ENCODE measurements around the gene SELENOI. TPM values are rescaled to one million over a fixed set of nuclear protein-coding genes. Genes with fewer than 3 reads are reported as not detected.

Gene SELENOI
- total and polyA plus RNA-seq, 10 of the 15 experiments (the other 5 are each of a cell fraction or from before 2014, with no cell fraction given), result 5.2 to 31.4 (median 17.4) TPM

DNA sequence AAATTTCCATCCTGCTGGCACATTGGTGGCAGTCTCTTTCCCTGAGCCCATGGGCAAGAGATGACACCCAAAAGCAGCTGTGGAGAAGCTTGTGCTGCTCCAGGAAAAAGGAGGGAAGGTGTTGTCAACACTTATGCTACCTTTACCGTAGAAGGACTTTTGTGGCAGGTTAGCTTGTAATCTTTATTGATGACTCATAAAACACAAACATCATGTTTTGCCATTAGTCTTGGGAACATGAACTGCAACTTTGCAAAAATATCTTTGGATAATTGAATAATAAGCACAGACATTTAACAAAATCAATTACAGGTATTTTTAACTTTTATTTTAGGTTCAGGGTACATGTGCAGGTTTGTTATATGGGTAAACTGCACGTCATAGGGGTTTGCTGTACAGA lies 89.2 kb downstream of the SELENOI start:
- intact Hi-C loops (cut with micrococcal nuclease; ENCODE audit: unreplicated experiment) (no loop called here), in situ Hi-C loops (cut with MboI) (no loop called here)
- RAD21 ChIA-PET (ENCODE audit: unreplicated experiment), result no interaction called here
- DNase-seq (ENCODE audit: low read depth, low spot score), result no peak
- no peak overlapping the region for H3K4me3 ChIP-seq
- no peaks in the 10 kb centered on the region for H3K36me3 ChIP-seq (ENCODE audit: control insufficient read depth in 2 of 2, insufficient read depth in 2 of 2, low read length in 1 of 2)
- no peak for TF ChIP-seq SP1 (IDR thresholded peaks at IDR 0.05; ENCODE audit: low read depth, low read length)
- SMC1A ChIA-PET (ENCODE audit: uncharacterized antibody, unreplicated experiment), result no interaction called here
- H3K4me2 ChIP-seq (ENCODE audit: control insufficient read depth, insufficient read depth), result no peak overlapping the region
- H3K27ac ChIP-seq (ENCODE audit: control insufficient read depth, insufficient read depth), result no peak overlapping the region
- ATAC-seq, result no peak
- H3K79me2 ChIP-seq (ENCODE audit: control insufficient read depth, insufficient read depth, low read length), result no peaks in the 10 kb centered on the region
- BruUV-seq (replicated peaks), result no TSS peak
- no peak for FAIRE-seq
- POLR2A ChIA-PET, result no interaction called here
- CTCF ChIA-PET, result no interaction called here
- no peak overlapping the region for H3K9ac ChIP-seq (ENCODE audit: control insufficient read depth, insufficient read depth, low read length)
- H2AFZ ChIP-seq (ENCODE audit: control insufficient read depth, low read depth, low read length), result no peak overlapping the region
- no peaks in the 10 kb centered on the region for H4K20me1 ChIP-seq (ENCODE audit: control insufficient read depth, insufficient read depth)
- no peaks in the 10 kb centered on the region for H3K4me1 ChIP-seq (ENCODE audit: control insufficient read depth, insufficient read depth, low read length)
- H3K27me3 ChIP-seq (replicated peaks in 1 of 2; ENCODE audit: control insufficient read depth in 2 of 2, insufficient read depth in 2 of 2, low read length in 1 of 2), result 0 out of 4 replicates have a peak, but pooled peaks cover 0 to 2% of the 10 kb centered on the region in 2 experiments
- H3K9me3 ChIP-seq (replicated peaks; ENCODE audit: control insufficient read depth, insufficient read depth, low read length), result no peaks in the 10 kb centered on the region
- WGBS (ENCODE audit: insufficient coverage, insufficient replicate concordance, low lambda C conversion rate, missing lambda C conversion rate), result 25% methylated on average over 2 of the region's 2 CpGs

DNA sequence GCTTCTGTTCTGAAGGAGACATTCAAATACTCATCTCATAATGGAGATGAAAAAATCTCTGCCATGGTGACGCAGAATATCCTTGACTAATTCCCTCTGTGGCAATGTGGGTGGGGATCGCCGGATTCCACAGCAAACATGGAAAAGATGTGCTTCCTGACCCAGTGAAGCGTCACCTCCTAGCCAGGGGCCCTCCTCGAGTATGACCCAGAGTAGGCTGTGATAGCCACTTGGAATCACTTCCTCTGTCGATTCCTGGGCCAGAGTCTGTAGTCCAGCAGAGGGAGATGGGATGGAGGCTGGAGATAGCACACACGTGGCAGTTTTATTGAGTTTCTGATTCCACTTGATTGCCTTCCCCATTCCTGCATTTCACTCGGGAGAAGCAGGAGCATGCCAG lies 92.6 kb downstream of the SELENOI start:
- Histone ChIP-seq H4K20me1 (ENCODE audit: control insufficient read depth, insufficient read depth) (no peaks in the 10 kb centered on the region), H3K9ac (ENCODE audit: control insufficient read depth, insufficient read depth, low read length) (no peak overlapping the region), H3K4me3 (no peak overlapping the region), H3K27me3 (replicated peaks in 1 of 2; ENCODE audit: control insufficient read depth in 2 of 2, insufficient read depth in 2 of 2, low read length in 1 of 2) (no peaks in the 10 kb centered on the region), H2AFZ (ENCODE audit: control insufficient read depth, low read depth, low read length) (no peak overlapping the region), H3K79me2 (ENCODE audit: control insufficient read depth, insufficient read depth, low read length) (no peaks in the 10 kb centered on the region), H3K27ac (ENCODE audit: control insufficient read depth, insufficient read depth) (no peak overlapping the region), H3K4me1 (ENCODE audit: control insufficient read depth, insufficient read depth, low read length) (no peaks in the 10 kb centered on the region), H3K4me2 (ENCODE audit: control insufficient read depth, insufficient read depth) (no peak overlapping the region), H3K36me3 (ENCODE audit: control insufficient read depth in 2 of 2, insufficient read depth in 2 of 2, low read length in 1 of 2) (no peaks in the 10 kb centered on the region), H3K9me3 (replicated peaks; ENCODE audit: control insufficient read depth, insufficient read depth, low read length) (no peaks in the 10 kb centered on the region)
- CTCF ChIA-PET, result no interaction called here
- TF ChIP-seq, protein P1, sequence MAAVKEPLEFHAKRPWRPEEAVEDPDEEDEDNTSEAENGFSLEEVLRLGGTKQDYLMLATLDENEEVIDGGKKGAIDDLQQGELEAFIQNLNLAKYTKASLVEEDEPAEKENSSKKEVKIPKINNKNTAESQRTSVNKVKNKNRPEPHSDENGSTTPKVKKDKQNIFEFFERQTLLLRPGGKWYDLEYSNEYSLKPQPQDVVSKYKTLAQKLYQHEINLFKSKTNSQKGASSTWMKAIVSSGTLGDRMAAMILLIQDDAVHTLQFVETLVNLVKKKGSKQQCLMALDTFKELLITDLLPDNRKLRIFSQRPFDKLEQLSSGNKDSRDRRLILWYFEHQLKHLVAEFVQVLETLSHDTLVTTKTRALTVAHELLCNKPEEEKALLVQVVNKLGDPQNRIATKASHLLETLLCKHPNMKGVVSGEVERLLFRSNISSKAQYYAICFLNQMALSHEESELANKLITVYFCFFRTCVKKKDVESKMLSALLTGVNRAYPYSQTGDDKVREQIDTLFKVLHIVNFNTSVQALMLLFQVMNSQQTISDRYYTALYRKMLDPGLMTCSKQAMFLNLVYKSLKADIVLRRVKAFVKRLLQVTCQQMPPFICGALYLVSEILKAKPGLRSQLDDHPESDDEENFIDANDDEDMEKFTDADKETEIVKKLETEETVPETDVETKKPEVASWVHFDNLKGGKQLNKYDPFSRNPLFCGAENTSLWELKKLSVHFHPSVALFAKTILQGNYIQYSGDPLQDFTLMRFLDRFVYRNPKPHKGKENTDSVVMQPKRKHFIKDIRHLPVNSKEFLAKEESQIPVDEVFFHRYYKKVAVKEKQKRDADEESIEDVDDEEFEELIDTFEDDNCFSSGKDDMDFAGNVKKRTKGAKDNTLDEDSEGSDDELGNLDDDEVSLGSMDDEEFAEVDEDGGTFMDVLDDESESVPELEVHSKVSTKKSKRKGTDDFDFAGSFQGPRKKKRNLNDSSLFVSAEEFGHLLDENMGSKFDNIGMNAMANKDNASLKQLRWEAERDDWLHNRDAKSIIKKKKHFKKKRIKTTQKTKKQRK (IDR thresholded peaks at IDR 0.05; ENCODE audit: low read depth, low read length), result no peak
- TF ChIP-seq ZNF207 (IDR thresholded peaks at IDR 0.05; ENCODE audit: borderline replicate concordance) (no peak), MXI1 (IDR thresholded peaks at IDR 0.05; ENCODE audit: low read depth, low read length) (no peak)
- BruUV-seq (replicated peaks), result no TSS peak
- POLR2A ChIA-PET, result interaction anchor here (0.5 kb wide), 1 partner anchor 57 kb away, joined by 3 read pairs; no protein-coding TSS in a partner anchor
- intact Hi-C loops (cut with micrococcal nuclease; ENCODE audit: unreplicated experiment) (no loop called here), in situ Hi-C loops (cut with MboI) (no loop called here)
- FAIRE-seq, result no peak
- no peak for DNase-seq (ENCODE audit: low read depth, low spot score)
- 33% methylated on average over 8 of the region's 8 CpGs for WGBS (ENCODE audit: insufficient coverage, insufficient replicate concordance, low lambda C conversion rate, missing lambda C conversion rate)
- no peak for ATAC-seq
- SMC1A ChIA-PET (ENCODE audit: uncharacterized antibody, unreplicated experiment), result no interaction called here
- RAD21 ChIA-PET (ENCODE audit: unreplicated experiment), result no interaction called here
